RWPE1 (cell line): ENCODE results near the gene H19.

Experiments used
- CTCF ChIA-PET: fragments of 350-600 bp; sonication (Branson Sonifier 250); formaldehyde crosslinking; extraction: SDS; loops from one replicate; lab custom pipeline; 2021; lab: Yijun Ruan, JAX
- POLR2A ChIA-PET: fragments of 400-600 bp; formaldehyde crosslinking; extraction: SDS; loops from one replicate; lab custom pipeline; 2020; ENCODE audit warnings: antibody characterized with exemption; ENCODE audit not compliant: low non-redundant PET; lab: Yijun Ruan, JAX
- DNase-seq: peaks from one replicate; pipeline ENCODE4 v3.0.0; 2012; ENCODE audit warnings: low spot score
- H3K27ac ChIP-seq: fragments of 450-650 bp; 2 replicates; pipeline ENCODE4 v1.5.1; 2017
- TF ChIP-seq, protein P1 (sequence below): fragments of 450-650 bp; conservative IDR thresholded peaks from 2 replicates; pipeline ENCODE4 v1.5.1; 2017; ENCODE audit warnings: low read depth, mild to moderate bottlenecking

H19 gene

DNA sequence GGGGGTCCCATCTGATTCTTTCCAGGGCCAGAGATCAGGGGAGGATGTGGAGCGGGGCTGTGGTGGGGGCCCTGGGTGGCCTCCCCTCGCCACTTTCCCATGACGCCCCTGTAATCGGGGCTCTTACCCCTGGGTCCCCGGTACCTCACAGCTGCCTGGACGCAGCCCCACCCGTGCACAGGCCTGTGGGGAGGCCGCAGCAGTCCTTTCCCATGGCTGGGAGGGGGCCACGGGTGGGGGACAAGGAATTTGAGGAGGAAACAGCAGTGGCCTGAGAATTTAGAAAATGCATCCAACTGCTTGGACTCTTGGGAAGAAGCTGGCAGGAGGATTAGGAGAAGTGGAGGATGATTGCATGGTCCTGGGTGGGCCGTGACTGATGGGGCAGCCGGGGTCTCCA lies 18.0 kb downstream of the H19 start:
- H3K27ac ChIP-seq, result no peak overlapping the region
- TF ChIP-seq, protein P1, sequence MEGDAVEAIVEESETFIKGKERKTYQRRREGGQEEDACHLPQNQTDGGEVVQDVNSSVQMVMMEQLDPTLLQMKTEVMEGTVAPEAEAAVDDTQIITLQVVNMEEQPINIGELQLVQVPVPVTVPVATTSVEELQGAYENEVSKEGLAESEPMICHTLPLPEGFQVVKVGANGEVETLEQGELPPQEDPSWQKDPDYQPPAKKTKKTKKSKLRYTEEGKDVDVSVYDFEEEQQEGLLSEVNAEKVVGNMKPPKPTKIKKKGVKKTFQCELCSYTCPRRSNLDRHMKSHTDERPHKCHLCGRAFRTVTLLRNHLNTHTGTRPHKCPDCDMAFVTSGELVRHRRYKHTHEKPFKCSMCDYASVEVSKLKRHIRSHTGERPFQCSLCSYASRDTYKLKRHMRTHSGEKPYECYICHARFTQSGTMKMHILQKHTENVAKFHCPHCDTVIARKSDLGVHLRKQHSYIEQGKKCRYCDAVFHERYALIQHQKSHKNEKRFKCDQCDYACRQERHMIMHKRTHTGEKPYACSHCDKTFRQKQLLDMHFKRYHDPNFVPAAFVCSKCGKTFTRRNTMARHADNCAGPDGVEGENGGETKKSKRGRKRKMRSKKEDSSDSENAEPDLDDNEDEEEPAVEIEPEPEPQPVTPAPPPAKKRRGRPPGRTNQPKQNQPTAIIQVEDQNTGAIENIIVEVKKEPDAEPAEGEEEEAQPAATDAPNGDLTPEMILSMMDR, result no peak
- ChIA-PET POLR2A (no interaction called here), CTCF (interaction anchor here (0.6 to 1.6 kb wide), 6 partner anchors 12 to 329 kb away, joined by 3 to 6 read pairs (median 4); no protein-coding TSS in a partner anchor)
- DNase-seq, result no peak

DNA sequence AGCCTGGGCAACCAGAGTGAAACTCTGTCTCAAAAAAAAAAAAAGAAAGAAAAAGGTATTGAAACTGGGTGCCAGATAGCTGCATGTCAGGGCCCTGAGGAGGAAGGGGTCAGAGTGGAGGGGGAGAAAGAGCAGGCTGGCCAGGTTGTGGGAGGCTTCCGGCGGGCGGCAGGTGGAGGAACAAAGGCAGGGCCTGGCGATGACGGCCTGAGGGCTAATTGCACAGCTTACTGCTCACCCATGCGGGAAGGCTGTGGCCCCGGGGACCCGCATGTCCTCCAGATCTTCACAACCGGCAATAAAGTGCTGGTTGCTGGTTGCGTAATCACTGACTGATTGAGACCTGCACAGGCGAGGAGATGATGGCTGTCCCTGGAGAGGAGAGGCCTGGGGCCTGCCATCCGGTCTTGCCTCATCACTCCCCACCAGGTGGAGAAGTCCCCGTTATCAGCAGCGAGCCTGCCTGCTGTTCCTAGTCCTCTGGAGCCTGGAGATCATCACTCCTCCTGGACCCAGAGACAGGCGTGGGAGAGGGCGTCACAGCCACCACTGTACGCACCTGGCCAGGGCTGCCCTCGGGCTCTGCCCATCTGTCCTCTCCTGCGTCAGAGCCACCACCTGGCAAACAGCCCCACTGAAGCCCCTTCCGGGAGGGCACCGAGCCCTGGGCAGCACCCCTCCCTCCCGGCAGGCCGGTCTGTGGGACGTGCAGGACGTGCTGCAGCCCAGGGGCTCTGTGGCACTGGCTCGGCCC lies 18.7 kb downstream of the H19 start:
- DNase-seq, result no peak
- H3K27ac ChIP-seq, result no peak overlapping the region
- TF ChIP-seq, protein P1, result no peak
- POLR2A ChIA-PET, result no interaction called here
- CTCF ChIA-PET, result interaction anchor here (0.6 to 1.6 kb wide), 3 partner anchors 96 to 330 kb away, joined by 3 to 5 read pairs (median 5); no protein-coding TSS in a partner anchor

DNA sequence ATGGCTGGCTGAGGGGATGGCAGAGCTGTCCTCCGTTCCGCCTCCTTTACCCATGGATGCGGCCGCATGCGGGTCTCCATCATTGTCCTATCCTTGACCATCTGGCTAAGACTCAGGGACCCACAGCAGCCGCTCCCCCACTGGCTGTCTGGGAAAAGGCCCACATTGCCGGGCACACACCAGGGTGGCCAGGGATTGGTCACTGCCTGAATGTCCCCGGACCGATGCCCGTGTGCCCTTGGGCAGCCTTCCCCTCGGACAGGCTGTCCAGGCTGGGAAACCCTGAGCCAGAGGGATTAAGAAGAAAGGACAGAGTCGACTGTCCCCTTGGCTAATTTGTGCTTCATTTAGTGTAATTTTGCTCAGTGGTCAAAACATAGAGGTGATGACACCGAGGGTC lies 22.5 kb downstream of the H19 start:
- CTCF ChIA-PET, result no interaction called here
- POLR2A ChIA-PET, result no interaction called here
- TF ChIP-seq, protein P1, result no peak
- DNase-seq, result no peak
- no peak overlapping the region for H3K27ac ChIP-seq

DNA sequence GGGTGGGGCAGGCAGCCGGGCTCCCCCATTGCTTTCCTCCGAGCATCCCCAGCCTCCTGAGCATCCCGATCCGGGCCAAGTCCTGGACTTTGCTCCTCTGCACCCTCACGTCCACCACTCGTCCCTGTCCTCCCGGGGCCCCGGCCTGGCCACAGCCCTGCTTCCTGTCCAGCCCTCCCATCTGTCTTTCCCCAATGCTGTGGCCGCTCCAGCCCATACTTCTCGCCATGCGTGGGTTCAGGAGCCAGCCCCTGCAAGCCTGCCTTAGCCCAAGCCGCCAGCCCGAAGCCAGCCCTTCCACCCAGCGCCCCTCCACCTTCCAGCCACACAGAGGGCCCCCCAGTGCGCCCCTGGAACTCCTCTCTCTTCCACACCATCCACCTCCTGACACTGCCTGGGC lies 26.7 kb downstream of the H19 start:
- TF ChIP-seq, protein P1, result no peak
- DNase-seq, result no peak
- ChIA-PET CTCF (interaction anchor here (1.1 kb wide), 1 partner anchor 65 kb away, joined by 3 read pairs; no protein-coding TSS in a partner anchor), POLR2A (no interaction called here)
- H3K27ac ChIP-seq, result no peak overlapping the region

DNA sequence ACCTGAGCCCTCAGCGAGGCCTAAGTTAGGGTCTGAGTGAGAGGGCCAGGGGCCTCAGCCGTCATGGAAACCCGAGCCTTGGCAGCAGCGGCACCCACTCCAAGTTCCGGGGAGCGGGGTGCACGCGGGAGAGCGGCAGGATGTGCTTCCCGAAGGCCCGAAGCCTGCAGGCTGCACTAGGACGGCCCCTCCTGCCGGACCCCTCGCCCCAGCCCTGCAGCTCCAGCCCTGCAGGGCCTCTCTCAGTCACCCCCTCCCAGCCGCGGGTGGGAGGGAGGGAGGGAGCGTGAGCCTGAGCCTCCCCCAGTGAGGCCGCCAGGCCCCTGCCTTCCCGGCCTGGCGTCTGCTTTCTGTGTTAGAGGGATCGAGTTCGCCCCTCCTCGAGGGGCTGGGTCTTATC lies 27.9 kb downstream of the H19 start:
- no peak overlapping the region for H3K27ac ChIP-seq
- TF ChIP-seq, protein P1, result no peak
- POLR2A ChIA-PET, result no interaction called here
- CTCF ChIA-PET, result interaction anchor here (0.7 to 1.4 kb wide), 3 partner anchors 13 to 87 kb away, joined by 3 to 4 read pairs (median 3); no protein-coding TSS in a partner anchor
- DNase-seq, result no peak

DNA sequence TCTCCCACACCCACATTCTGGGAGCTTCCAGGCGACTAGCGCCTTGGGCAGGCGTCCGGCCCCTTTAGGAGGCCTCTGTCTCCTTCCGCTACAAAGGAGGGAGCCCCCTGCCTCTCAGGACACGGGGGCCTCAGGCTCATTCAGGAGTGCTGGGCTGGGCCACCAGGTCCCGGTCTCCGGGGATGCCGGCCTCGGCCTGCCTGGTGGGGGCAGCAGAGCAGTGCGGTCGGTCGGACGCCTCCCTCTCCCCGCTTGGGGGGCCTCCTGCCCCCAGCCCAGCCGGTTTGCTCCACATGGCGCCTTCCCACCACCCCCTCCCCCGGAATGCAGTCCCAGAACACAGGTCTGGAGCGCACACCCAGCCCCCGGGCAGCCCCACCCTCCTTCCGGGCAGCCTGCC lies 28.6 kb downstream of the H19 start:
- POLR2A ChIA-PET, result interaction anchor here (0.5 to 0.6 kb wide), 2 partner anchors 174 to 207 kb away, joined by 3 to 6 read pairs; no protein-coding TSS in a partner anchor
- TF ChIP-seq, protein P1, result no peak
- H3K27ac ChIP-seq, result no peak overlapping the region
- no peak for DNase-seq
- CTCF ChIA-PET, result interaction anchor here (0.7 to 2.2 kb wide), 4 partner anchors 13 to 182 kb away, joined by 3 to 9 read pairs (median 4); no protein-coding TSS in a partner anchor
